Amniotic epithelial cell (primary cell): ENCODE measurements around the gene NANOS3.

Experiments
- DNase-seq: peaks from one replicate; pipeline ENCODE4 v3.0.0-alpha.2; 2010; ENCODE audit warnings: low read depth

The NANOS3 gene

DNA sequence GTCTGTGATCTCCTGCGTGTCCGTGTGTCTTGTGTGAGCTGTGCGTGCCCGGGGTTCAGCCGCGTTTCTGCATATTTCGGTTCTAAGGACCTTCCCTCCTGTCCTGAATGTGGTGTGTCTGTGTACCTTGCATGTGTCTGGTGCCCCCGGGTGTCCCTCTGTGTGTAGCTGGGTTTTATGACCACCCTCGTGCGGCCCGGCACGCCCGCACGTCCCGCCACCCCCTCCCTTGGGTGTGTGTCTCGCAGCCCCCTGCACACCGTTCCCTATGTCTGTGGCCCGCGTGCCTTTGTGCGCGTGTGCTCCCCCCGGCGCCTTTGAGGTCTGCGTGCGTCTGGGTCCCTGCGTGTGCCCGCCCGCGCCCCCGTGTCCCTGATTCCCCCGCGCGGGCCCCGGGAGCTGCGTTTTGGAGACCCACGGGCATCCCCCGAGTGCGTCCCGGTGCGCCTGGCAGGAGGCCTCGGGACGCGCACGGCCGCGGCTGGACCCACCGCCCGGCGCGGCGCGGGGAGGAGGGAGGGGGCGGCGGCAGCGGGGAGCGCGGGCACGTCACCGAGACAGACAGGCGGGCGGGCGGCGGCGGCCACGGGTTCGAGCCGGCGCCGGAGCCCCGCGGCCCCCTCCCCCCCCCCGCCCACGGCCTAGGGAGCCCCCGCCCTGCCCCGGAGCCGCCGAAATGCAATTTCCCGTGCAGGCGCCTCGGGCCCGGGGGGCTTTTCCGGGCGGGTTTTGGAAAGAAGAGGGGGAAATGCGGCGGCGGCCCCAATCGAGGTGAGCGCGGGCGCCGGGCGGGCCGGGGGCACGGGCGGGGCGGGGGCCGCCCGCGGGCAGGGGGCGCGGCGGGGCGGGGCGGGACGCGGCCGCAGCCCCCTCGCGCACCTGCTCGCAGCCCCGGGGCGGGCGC lies 12.0 kb upstream of the NANOS3 start:
- no peak for DNase-seq

- no peak for DNase-seq
Measured at GRCh38 chr19:13865571-13866462, 11.1 kb upstream of the NANOS3 start.

- DNase-seq, result no peak
Measured at GRCh38 chr19:13866463-13867046, 10.4 kb upstream of the NANOS3 start.

DNA sequence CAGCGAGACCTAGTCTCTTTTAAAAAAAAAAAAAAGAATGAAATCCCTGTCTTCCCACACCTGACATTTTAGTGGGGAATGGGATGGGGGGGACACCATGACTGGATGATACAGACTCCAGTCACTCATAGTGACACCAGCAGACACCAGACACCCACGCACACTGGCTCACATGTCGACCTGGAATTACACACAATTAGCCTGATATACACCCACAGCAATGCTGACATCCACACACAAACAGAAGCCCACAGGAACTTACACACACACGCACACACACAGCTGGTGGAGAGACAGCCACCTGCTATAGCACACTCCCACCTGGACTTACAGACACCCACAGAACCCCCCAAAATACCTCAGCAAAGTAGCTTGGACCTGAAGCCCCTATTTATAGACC lies 8.3 kb upstream of the NANOS3 start:
- DNase-seq, result no peak

GRCh38 chr19:13869281-13869680 lies 7.7 kb upstream of the NANOS3 start:
- DNase-seq, result no peak

DNA sequence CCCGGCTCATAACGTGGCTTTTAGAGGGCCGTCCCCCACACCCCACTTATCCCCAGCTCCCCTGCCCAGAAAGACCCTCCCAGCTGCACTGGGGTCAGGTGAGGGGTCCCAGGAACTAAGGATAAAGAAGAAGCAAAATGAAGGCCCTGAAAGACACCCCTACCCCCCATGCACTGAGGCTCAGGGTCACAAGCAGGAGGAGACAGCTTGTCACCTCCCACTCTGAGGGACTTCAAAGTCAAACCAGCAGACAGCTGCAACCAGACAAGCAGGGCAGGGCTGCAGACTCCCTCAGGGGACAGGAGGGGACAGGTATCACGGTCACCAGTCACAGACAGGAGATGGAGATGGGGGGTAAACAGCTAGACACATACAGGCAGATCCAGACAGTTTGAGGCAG lies 6.1 kb upstream of the NANOS3 start:
- no peak for DNase-seq

DNA sequence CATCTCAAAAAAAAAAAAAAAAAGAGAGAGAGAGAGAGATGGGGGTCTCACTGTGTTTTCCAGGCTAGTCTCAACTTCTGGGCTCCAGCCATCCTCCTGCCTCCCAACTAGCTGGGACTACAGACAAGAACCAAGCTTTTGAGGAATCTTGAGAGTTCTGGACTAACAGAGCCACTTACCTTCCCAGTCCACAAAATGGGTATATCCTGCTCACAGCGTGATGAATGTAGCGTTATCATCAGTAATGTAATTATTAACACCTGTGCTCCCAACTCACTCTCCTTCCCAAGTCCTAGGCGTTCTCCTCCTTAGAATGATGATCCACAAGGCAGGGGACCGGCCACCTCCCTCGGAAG lies 4.6 kb upstream of the NANOS3 start:
- DNase-seq, result no peak

DNA sequence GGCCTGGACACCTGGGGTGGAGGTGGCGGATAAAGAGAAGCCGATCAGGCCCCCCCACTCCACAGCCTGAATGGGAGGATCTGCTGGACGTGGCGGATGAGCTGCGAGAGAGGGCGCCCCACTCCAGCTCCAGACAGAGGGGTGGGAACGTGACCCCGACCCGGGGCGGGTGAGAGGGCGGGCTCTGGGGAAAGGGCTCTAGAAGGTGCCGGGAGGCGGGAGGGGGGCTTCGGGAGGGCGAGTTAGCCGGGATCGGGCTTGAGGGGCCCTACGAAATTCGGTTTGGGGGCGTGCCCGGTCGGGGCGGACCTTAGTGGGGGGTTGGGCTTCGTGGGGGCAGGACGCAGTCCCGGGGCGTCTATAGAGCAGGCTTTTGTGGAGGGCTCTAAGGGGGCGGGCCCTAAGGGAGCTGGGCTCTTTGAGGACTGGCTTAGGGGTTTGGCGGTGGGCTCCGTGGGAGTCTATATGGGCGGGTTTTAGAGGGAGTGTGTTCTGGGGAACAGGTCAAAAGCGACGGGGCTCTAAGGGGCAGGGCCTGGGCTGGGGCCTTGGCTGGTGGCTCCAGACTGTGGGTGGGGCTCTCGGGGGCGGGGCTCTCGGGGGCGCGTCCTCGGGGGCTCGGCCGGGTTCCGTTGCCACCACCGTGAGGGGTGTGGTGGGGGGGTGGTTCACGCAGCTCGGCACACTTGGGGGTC lies 4.1 kb upstream of the NANOS3 start:
- no peak for DNase-seq

- DNase-seq, result no peak
Measured at GRCh38 chr19:13873834-13874515, 3.0 kb upstream of the NANOS3 start.

DNA sequence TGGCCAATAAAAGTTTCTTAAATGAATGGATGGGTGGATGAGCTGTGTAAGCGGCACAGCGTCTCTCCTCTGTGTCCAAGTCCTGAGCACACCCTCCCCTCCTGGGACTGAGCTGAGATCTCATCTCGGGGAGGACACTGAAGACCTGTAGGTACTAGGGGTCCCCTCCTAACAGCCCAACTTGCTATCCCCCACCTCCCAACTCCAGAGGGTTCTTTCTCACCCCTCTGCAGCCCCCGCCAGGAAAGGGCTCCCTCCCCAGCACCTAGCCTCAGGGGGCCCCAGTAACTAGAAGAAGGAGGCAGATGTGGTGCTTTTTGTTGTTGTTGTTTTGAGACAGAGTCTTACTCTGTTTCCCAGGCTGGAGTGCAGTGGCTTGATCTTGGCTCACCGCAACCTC lies 1.1 kb upstream of the NANOS3 start:
- no peak for DNase-seq

- DNase-seq, result no peak
Measured at GRCh38 chr19:13877303-13877702, 369 bp downstream of the NANOS3 start.

DNA sequence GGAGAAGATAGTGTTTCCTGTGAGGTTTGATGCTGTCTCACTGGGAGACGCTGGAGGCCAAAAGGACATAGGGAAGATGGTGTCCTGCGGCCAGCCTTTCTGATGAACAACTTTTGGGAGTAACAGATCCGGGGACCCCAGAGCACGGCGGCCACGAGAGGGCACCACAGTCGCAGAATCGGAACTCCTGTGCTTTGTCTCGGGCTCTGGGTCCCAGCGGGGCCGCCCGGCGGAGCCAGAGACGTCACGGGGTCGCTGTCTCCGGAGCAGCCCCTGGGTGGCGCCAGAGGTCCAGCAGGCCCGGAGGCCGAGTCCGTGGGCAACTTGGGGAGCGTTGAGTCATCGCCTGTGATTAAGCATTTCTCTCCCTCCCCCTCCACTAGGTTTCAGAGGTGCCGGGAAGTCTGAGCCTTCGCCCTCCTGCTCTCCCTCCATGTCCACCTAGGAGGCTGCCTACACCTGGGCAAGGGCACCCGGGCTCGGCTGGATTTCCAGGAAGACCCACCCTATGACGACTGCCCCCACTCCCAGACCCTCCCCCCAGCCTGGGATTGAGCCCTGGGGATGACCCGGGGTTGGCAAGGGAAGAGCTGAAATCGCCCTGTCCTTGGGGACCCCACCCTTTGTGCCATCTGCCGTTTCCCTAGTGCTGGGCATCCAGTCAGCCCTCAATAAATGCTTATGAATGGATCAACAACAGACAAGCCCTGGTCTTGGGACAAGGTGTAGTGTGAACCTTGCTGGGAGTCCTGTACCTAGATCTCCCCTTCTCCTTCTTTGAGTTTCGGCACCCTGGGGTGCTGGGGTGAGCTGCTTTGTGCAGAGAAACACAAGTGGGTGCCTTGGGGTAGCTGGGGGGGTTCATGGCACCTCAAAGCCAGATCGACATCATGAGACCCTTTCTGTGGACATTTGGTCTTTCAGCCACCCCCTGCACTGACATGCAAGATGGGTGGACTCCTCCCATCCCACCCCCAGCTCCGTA lies 3.4 kb downstream of the NANOS3 start:
- DNase-seq, result peak; percentile 90

DNA sequence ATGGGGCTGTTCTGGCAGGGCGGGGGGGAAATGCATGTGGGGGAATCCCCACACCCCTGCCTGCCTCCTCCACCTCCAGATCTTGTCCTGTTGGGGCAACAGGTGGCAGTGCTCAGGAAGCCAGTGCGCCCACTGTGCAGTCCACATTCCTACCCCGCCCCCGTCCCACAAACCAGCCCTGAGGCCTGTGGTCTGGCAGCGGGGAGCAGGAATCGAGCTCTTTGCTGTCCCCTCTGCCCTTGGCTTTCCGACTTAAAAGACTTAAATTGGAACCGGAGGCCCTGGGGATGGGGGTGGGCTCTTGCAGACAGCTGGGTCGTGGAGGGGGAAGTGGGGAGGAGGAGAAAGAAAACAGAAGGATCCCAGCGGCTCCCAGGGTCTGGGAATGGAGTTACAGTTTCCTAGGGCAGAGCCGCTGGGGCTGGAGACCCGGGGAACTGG lies 4.3 kb downstream of the NANOS3 start:
- DNase-seq, result no peak

DNA sequence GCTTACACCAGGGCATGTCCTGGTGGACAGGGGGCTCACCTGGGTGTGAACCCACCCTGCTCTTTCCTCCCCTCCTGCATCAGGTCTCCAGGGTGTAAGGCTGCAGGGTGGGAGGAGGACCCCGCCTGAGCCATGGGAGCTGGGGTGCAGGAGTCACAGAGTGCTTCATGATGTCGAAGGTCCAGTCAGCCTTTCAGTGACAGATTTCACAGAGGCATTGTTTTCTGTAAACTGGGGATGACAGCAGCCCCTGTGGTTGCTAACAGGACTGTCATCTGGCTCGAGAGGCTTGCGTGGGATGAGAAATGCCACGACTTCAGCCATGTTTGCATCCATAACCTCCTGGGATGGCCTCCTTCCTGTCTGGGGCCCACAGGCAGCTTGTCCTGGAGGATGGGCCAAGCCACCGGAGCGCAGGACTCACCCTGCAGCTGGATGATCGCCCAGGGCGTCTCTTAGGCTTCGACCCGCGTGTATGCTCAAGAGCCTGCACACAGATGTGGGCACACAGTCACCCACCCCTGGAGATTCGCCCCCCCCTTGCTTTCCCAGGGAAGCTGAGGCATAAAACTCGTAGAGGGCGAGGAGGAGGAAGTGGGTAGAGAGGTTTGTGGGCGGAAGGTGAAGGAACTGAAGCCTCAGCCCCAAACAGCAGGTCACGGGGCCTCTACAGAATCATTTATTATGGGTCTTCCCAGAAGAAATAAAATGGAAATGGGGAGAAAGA lies 4.9 kb downstream of the NANOS3 start:
- DNase-seq, result no peak

DNA sequence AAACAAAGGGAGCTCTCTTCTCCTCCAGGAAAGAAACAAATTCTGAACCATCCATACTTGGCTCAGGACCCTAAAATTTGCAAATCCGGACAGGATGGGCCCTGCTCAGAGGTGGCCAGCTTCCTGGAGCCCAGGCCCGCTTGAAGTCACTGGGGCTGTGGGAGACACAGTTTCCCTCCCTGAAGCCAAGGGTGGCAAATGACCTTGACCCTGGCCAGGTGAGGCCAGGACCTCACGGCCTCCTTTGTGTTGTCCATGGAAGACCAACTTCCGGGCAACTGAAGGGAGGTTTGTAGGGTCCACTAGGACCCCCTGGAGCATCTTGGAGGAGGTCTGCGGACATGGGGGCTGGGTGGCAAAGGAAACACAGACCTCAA lies 5.5 kb downstream of the NANOS3 start:
- no peak for DNase-seq

- DNase-seq, result no peak
Measured at GRCh38 chr19:13882836-13883235, 5.9 kb downstream of the NANOS3 start.

GRCh38 chr19:13883516-13884064 lies 6.7 kb downstream of the NANOS3 start:
- no peak for DNase-seq

- no peak for DNase-seq
Measured at GRCh38 chr19:13884726-13885591, 8.0 kb downstream of the NANOS3 start.
